Panc1 (cell line): Measurements from ENCODE around the gene MMP15. TPM values are rescaled to one million over a fixed set of nuclear protein-coding genes. Genes with fewer than 3 reads are reported as not detected.

Experiments used
- ATAC-seq: fragments of 200-7000 bp; cut with Tn5 transposase; 2 replicates; pipeline ENCODE4 v1.9.1; 2020; ENCODE audit warnings: mild to moderate bottlenecking, moderate library complexity
- BruUV-seq: library from RNA; stranded (reverse); fragments of 400-500 nt; replicated peaks from 2 replicates; lab custom pipeline; 2021; lab: Mats Ljungman, UMichigan
- CTCF ChIA-PET: fragments of 300-600 bp; sonication (Branson Sonifier 250); formaldehyde crosslinking; loops from one replicate; lab custom pipeline; 2022; ENCODE audit warnings: antibody characterized with exemption; lab: Charles Lee
- POLR2A ChIA-PET: fragments of 300-600 bp; sonication (Branson Sonifier 250); formaldehyde crosslinking; loops from one replicate; lab custom pipeline; 2022; ENCODE audit warnings: antibody characterized with exemption; lab: Charles Lee
- DNase-seq: peaks from one replicate; pipeline ENCODE4 v3.0.0-alpha.2; 2010; ENCODE audit warnings: low read depth, low spot score
- H3K27ac ChIP-seq: 2 replicates; pipeline ENCODE4 v1.5.1; 2011; ENCODE audit warnings: mild to moderate bottlenecking, low read length, inconsistent platforms
- H3K27me3 ChIP-seq: fragments of 200-500 bp; sonication (Bioruptor generic); 2 replicates; pipeline ENCODE4 v1.6.0; 2014; ENCODE audit warnings: low read length, inconsistent platforms; ENCODE audit not compliant: control insufficient read depth, insufficient read depth
- H3K36me3 ChIP-seq: fragments of 200-500 bp; sonication (Bioruptor generic); 2 replicates; pipeline ENCODE4 v1.5.1; 2014; ENCODE audit warnings: inconsistent platforms, mild to moderate bottlenecking, low read length, moderate library complexity; ENCODE audit not compliant: control insufficient read depth, insufficient read depth
- H3K4me1 ChIP-seq: 2 replicates; pipeline ENCODE4 v1.5.1; 2011; ENCODE audit warnings: inconsistent platforms, mild to moderate bottlenecking, low read length, moderate library complexity; ENCODE audit not compliant: control insufficient read depth, insufficient read depth
- H3K4me3 ChIP-seq, 2 experiments: 2 replicates each; pipeline ENCODE4 v1.5.1; 2011 to 2012; ENCODE audit warnings: low read depth in 2 of 2, low read length in 2 of 2, mild to moderate bottlenecking in 2 of 2, inconsistent platforms in 1 of 2, moderate library complexity in 1 of 2
- H3K9me3 ChIP-seq: fragments of 200-500 bp; sonication (Bioruptor generic); 2 replicates; pipeline ENCODE4 v1.5.1; 2014; ENCODE audit warnings: low read depth, mild to moderate bottlenecking, inconsistent platforms, low read length, moderate library complexity; ENCODE audit not compliant: control insufficient read depth, insufficient read depth
- POLR2AphosphoS5 ChIP-seq: IDR thresholded peaks from 2 replicates; pipeline ENCODE4 v1.6.1; 2012; ENCODE audit warnings: mild to moderate bottlenecking, low read depth, low read length, moderate library complexity
- SIN3A ChIP-seq: IDR thresholded peaks from 2 replicates; pipeline ENCODE4 v1.6.1; 2012; ENCODE audit warnings: low read depth, mild to moderate bottlenecking, low read length, moderate library complexity, borderline replicate concordance; ENCODE audit not compliant: insufficient read depth
- TCF7L2 ChIP-seq: IDR thresholded peaks from 2 replicates; pipeline ENCODE4 v1.6.1; 2011; ENCODE audit warnings: mild to moderate bottlenecking, low read depth, low read length, inconsistent platforms
- in situ Hi-C: cut with HindIII; loops from 2 replicates; pipeline ENCODE4 v1.10.0; 2016; ENCODE audit warnings: low sequenced_read_pairs, low pct_unique_long_range_greater_than_20kb
- intact Hi-C: fragments of 100-400 bp; cut with micrococcal nuclease; formaldehyde crosslinking; loops from one replicate; pipeline ENCODE4 v1.10.0; 2022; ENCODE audit not compliant: unreplicated experiment
- total RNA-seq: library from RNA; stranded (reverse); gene quantifications from one replicate; pipeline ENCODE4 v1.2.1, GENCODE V29; 2021; ENCODE audit not compliant: unreplicated experiment
- TF ChIP-seq, protein P1 (sequence below): fragments of 450-650 bp; IDR thresholded peaks from 2 replicates; pipeline ENCODE4 v1.5.1; 2017; ENCODE audit warnings: mild to moderate bottlenecking
- TF ChIP-seq, protein P2 (sequence below), 2 experiments: IDR thresholded peaks; 2 replicates each; pipeline ENCODE4 v1.6.1; 2011 to 2012; ENCODE audit warnings: low read depth in 2 of 2, control low read depth in 1 of 2, low read length in 1 of 2, mild to moderate bottlenecking in 1 of 2, moderate library complexity in 1 of 2; ENCODE audit not compliant: insufficient read depth in 1 of 2

Gene MMP15
- total RNA-seq, 1 experiment from 2014 or later: 10.9 TPM

DNA sequence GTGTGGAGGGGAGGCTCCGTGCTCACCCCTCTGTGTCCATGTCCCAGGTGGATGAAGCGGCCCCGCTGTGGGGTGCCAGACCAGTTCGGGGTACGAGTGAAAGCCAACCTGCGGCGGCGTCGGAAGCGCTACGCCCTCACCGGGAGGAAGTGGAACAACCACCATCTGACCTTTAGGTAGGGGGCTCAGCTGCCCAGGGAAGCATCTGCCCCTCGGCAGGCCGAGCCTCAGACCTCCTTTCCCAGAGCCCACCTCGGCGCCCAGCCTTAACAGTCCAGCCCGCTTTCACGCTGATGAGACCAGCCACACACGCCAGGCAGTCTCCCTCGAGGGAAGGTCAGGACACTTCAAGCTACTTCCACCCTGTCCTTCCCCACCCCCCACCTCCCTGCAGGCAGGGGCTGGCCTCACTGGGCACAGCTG is 12.7 kb downstream of the MMP15 start:
- POLR2A ChIA-PET: no interaction called here
- no peaks in the 10 kb centered on the region for H3K4me1 ChIP-seq

DNA sequence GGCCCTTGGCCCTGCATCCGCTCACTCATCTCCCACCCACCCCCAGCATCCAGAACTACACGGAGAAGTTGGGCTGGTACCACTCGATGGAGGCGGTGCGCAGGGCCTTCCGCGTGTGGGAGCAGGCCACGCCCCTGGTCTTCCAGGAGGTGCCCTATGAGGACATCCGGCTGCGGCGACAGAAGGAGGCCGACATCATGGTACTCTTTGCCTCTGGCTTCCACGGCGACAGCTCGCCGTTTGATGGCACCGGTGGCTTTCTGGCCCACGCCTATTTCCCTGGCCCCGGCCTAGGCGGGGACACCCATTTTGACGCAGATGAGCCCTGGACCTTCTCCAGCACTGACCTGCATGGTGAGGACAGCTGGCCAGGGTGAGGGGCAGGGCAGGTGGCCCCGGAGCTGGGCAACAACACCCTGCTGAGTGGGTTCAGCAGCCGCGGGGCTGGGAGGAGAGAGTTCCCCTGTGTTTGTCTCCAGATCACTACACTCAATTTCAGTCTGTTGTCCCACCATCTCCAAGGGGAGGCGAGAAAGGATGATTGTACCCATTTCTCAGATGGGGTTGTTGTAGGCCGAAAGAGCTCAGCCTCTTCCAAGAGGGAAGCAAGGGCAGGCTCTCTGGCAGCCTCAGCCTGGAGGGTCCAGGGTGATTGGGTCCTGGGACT is 14.4 kb downstream of the MMP15 start:
- Histone ChIP-seq H3K27me3 (no peaks in the 10 kb centered on the region), H3K27ac (no peak overlapping the region), H3K4me3 (no peak overlapping the region), H3K4me1 (no peaks in the 10 kb centered on the region), H3K36me3 (no peaks in the 10 kb centered on the region), H3K9me3 (no peaks in the 10 kb centered on the region)
- BruUV-seq: no TSS peak
- in situ Hi-C loops (no loop called here), intact Hi-C loops (no loop called here)
- CTCF ChIA-PET: no interaction called here
- no peak for DNase-seq
- TF ChIP-seq, protein P1, sequence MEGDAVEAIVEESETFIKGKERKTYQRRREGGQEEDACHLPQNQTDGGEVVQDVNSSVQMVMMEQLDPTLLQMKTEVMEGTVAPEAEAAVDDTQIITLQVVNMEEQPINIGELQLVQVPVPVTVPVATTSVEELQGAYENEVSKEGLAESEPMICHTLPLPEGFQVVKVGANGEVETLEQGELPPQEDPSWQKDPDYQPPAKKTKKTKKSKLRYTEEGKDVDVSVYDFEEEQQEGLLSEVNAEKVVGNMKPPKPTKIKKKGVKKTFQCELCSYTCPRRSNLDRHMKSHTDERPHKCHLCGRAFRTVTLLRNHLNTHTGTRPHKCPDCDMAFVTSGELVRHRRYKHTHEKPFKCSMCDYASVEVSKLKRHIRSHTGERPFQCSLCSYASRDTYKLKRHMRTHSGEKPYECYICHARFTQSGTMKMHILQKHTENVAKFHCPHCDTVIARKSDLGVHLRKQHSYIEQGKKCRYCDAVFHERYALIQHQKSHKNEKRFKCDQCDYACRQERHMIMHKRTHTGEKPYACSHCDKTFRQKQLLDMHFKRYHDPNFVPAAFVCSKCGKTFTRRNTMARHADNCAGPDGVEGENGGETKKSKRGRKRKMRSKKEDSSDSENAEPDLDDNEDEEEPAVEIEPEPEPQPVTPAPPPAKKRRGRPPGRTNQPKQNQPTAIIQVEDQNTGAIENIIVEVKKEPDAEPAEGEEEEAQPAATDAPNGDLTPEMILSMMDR: no peak
- TF ChIP-seq, protein P2, sequence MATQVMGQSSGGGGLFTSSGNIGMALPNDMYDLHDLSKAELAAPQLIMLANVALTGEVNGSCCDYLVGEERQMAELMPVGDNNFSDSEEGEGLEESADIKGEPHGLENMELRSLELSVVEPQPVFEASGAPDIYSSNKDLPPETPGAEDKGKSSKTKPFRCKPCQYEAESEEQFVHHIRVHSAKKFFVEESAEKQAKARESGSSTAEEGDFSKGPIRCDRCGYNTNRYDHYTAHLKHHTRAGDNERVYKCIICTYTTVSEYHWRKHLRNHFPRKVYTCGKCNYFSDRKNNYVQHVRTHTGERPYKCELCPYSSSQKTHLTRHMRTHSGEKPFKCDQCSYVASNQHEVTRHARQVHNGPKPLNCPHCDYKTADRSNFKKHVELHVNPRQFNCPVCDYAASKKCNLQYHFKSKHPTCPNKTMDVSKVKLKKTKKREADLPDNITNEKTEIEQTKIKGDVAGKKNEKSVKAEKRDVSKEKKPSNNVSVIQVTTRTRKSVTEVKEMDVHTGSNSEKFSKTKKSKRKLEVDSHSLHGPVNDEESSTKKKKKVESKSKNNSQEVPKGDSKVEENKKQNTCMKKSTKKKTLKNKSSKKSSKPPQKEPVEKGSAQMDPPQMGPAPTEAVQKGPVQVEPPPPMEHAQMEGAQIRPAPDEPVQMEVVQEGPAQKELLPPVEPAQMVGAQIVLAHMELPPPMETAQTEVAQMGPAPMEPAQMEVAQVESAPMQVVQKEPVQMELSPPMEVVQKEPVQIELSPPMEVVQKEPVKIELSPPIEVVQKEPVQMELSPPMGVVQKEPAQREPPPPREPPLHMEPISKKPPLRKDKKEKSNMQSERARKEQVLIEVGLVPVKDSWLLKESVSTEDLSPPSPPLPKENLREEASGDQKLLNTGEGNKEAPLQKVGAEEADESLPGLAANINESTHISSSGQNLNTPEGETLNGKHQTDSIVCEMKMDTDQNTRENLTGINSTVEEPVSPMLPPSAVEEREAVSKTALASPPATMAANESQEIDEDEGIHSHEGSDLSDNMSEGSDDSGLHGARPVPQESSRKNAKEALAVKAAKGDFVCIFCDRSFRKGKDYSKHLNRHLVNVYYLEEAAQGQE (IDR thresholded peaks at IDR 0.05; ENCODE audit: insufficient read depth in 1 of 2, low read depth in 2 of 2, low read length in 1 of 2): no peak
- no peak for TF ChIP-seq SIN3A
- TF ChIP-seq POLR2AphosphoS5: no peak
- no peak for TF ChIP-seq TCF7L2
- no peak for ATAC-seq
- POLR2A ChIA-PET: no interaction called here

More for the DNA sequence above, 12.7 kb downstream of the MMP15 start:
- no peaks in the 10 kb centered on the region for H3K36me3 ChIP-seq
- BruUV-seq: no TSS peak
- H3K27me3 ChIP-seq: no peaks in the 10 kb centered on the region
- TF ChIP-seq, protein P2 (IDR thresholded peaks at IDR 0.05; ENCODE audit: insufficient read depth in 1 of 2, low read depth in 2 of 2, low read length in 1 of 2): no peak
- no peak for TF ChIP-seq SIN3A
- TF ChIP-seq, protein P1: no peak
- no peak for TF ChIP-seq TCF7L2
- TF ChIP-seq POLR2AphosphoS5: no peak
- no peaks in the 10 kb centered on the region for H3K9me3 ChIP-seq
- CTCF ChIA-PET: no interaction called here
- intact Hi-C loops (no loop called here), in situ Hi-C loops (no loop called here)
- no peak overlapping the region for H3K4me3 ChIP-seq
- DNase-seq: no peak
- H3K27ac ChIP-seq: no peak overlapping the region
- no peak for ATAC-seq
